Pulmonary artery endothelial cell (primary cell): ENCODE measurements around the gene B4GALT3. TPM values are rescaled to one million over a fixed set of nuclear protein-coding genes. Genes with fewer than 3 reads are reported as not detected.
A peak's percentile ranks its signal among the peaks of the same experiment; 100 is the strongest.

Experiments used
- DNase-seq: peaks from one replicate; pipeline ENCODE4 v3.0.0-alpha.2; 2011; ENCODE audit warnings: low read depth, low spot score
- total RNA-seq: library from RNA; depleted of rRNA; stranded (reverse); fragments of >200 nt; gene quantifications from 2 replicates; pipeline ENCODE4 v1.2.3, GENCODE V29; 2014

B4GALT3 gene
- total RNA-seq, 1 donor from 2014 or later: 24.7 TPM

- DNase-seq: no peak
Measured at GRCh38 chr1:161163793-161164192, 13.5 kb downstream of the B4GALT3 start.

- DNase-seq: no peak
Measured at GRCh38 chr1:161162806-161163205, 14.5 kb downstream of the B4GALT3 start.

GRCh38 chr1:161162052-161162451, 15.3 kb downstream of the B4GALT3 start:
- no peak for DNase-seq

- no peak for DNase-seq
Measured at GRCh38 chr1:161161652-161162051, 15.7 kb downstream of the B4GALT3 start.

- no peak for DNase-seq
Measured at GRCh38 chr1:161160671-161161145, 16.6 kb downstream of the B4GALT3 start.

- DNase-seq: no peak
Measured at GRCh38 chr1:161159913-161160243, 17.4 kb downstream of the B4GALT3 start.

GRCh38 chr1:161159087-161159912, 18.0 kb downstream of the B4GALT3 start, which contains the start of gene USP21:
TSS of gene USP21 (plus strand) at chr1:161159500. CDS start at chr1:161160641, 1,141 bp downstream.
- peak; percentile 71 for DNase-seq

GRCh38 chr1:161158316-161159010, 18.8 kb downstream of the B4GALT3 start:
- DNase-seq: no peak

GRCh38 chr1:161157867-161158266, 19.4 kb downstream of the B4GALT3 start:
- no peak for DNase-seq

- peak; percentile 78 for DNase-seq
Measured at GRCh38 chr1:161153682-161154337, 23.5 kb downstream of the B4GALT3 start, which contains the start of gene UFC1. TSS of gene UFC1 (plus strand) at chr1:161153978. CDS start at chr1:161153998, 20 bp downstream.

GRCh38 chr1:161153176-161153575, 24.1 kb downstream of the B4GALT3 start:
- no peak for DNase-seq

- no peak for DNase-seq
Measured at GRCh38 chr1:161145832-161146231, 31.5 kb downstream of the B4GALT3 start.

- no peak for DNase-seq
Measured at GRCh38 chr1:161140755-161141400, 36.4 kb downstream of the B4GALT3 start.

GRCh38 chr1:161139766-161140165, 37.5 kb downstream of the B4GALT3 start:
- DNase-seq: no peak

- no peak for DNase-seq
Measured at GRCh38 chr1:161138431-161138830, 38.9 kb downstream of the B4GALT3 start.

- DNase-seq: no peak
Measured at GRCh38 chr1:161137881-161138280, 39.4 kb downstream of the B4GALT3 start.

GRCh38 chr1:161133220-161133740, 44.0 kb downstream of the B4GALT3 start:
- DNase-seq: no peak

GRCh38 chr1:161132410-161133219, 44.7 kb downstream of the B4GALT3 start, which contains the start of gene DEDD:
TSS of gene DEDD (minus strand) at chr1:161132667. CDS start at chr1:161124462, 8,205 bp downstream.
- DNase-seq: peak; percentile 91

GRCh38 chr1:161131523-161132409, 45.5 kb downstream of the B4GALT3 start:
- DNase-seq: no peak
